H1 (cell line): ENCODE results near the gene DNASE1L1. TPM values are rescaled to one million over a fixed set of nuclear protein-coding genes. Genes with fewer than 3 reads are reported as not detected.

ENCODE experiments used
- BCL11A ChIP-seq, 2 experiments: IDR thresholded peaks; one replicate each; pipeline ENCODE4 v1.6.1; 2011; ENCODE audit warnings: low read depth in 2 of 2, low read length in 2 of 2, mild to moderate bottlenecking in 2 of 2
- NRF1 ChIP-seq: IDR thresholded peaks from 2 replicates; pipeline ENCODE4 v1.6.1; 2011; ENCODE audit warnings: mild to moderate bottlenecking, low read depth, low read length, improper control_type of control experiment
- RAD21 ChIP-seq, 2 experiments: IDR thresholded peaks in 1 of 2; conservative IDR thresholded peaks in 1 of 2; 2 replicates each; pipeline ENCODE4 v1.6.1; 2011; ENCODE audit warnings: low read depth in 2 of 2, low read length in 2 of 2, improper control_type of control experiment in 1 of 2, inconsistent platforms in 1 of 2, mild to moderate bottlenecking in 1 of 2, moderate library complexity in 1 of 2
- TAF1 ChIP-seq: IDR thresholded peaks from 2 replicates; pipeline ENCODE4 v1.6.1; 2011; ENCODE audit warnings: mild to moderate bottlenecking, low read depth, low read length
- polyA plus RNA-seq, 7 experiments: library from polyadenylated mRNA; depleted of rRNA in 3 of 7; stranded (reverse) in 5 of 7; unstranded in 2 of 7; fragments of >200 nt in 5 of 7; fragments of 200-250 nt in 2 of 7; gene quantifications; 1 replicate in 5 of 7; 2 replicates in 1 of 7; 4 replicates in 1 of 7; pipeline versions ENCODE4 v1.2.1 to v1.2.3, GENCODE V29; 2011 to 2013; ENCODE audit warnings: missing spikeins in 2 of 7, mixed read lengths in 2 of 7
- total RNA-seq: library from RNA; stranded (reverse); fragmentation: NEBNext Ultra II Directional; extraction: Animal tissue kit (Norgen Biotek cat#: 25700); gene quantifications from 2 replicates; pipeline ENCODE4 v1.2.1, GENCODE V29; 2021

DNASE1L1 gene
- total and polyA plus RNA-seq, 2 of the 8 experiments (the other 6 are each of a cell fraction or from before 2014, with no cell fraction given): 8.7 to 30.0 TPM

GRCh38 chrX:154376774-154377173 is 32.3 kb downstream of the DNASE1L1 start (continued):
- no peak for TF ChIP-seq NRF1
- TF ChIP-seq RAD21 (IDR thresholded peaks at IDR 0.05 in 1 of 2, conservative IDR thresholded peaks at IDR 0.05 in 1 of 2; ENCODE audit: low read depth in 2 of 2, low read length in 2 of 2): no peak
- TF ChIP-seq TAF1: no peak
- TF ChIP-seq BCL11A (IDR thresholded peaks at IDR 0.05; ENCODE audit: low read depth in 2 of 2, low read length in 2 of 2): no peak
